ENCODE data around the gene EYS. TPM values are rescaled to one million over a fixed set of nuclear protein-coding genes. Genes with fewer than 3 reads are reported as not detected.
A peak's percentile ranks its signal among the peaks of the same experiment; 100 is the strongest.

Gene EYS
- total and polyA plus RNA-seq, 3 experiments from 2014 or later, result not detected

GRCh38 chr6:65081756-65082155, 625.3 kb downstream of the EYS start:
- H3K27ac ChIP-seq (ENCODE audit: low read depth, low read length), result no peak overlapping the region
- no peaks in the 10 kb centered on the region for H3K9me3 ChIP-seq (ENCODE audit: low read length)
- POLR2A ChIA-PET, result no interaction called here
- Mint-ChIP-seq H3K4me3 (no peak overlapping the region), H3K36me3 (no peaks in the 10 kb centered on the region), H3K27ac (no peak overlapping the region), H3K4me1 (no peaks in the 10 kb centered on the region), H3K27me3 (no peaks in the 10 kb centered on the region), H3K9me3 (peaks cover 4 to 23% (median 9%) of the 10 kb centered on the region in 5 donors)
- no peaks in the 10 kb centered on the region for H3K27me3 ChIP-seq (ENCODE audit: insufficient read depth, low read length, poor library complexity, severe bottlenecking)
- H3K36me3 ChIP-seq (ENCODE audit: insufficient read depth, low read length), result no peaks in the 10 kb centered on the region
- CTCF ChIA-PET, result no interaction called here
- no peak overlapping the region for H3K4me3 ChIP-seq (ENCODE audit: low read length)
- H3K4me1 ChIP-seq (ENCODE audit: insufficient read depth, low read length), result no peaks in the 10 kb centered on the region
- no peak for DNase-seq

GRCh38 chr6:65075705-65076230, 631.3 kb downstream of the EYS start:
- POLR2A ChIA-PET, result no interaction called here

GRCh38 chr6:65072500-65072899, 634.5 kb downstream of the EYS start:
- CTCF ChIA-PET, result no interaction called here
- POLR2A ChIA-PET, result no interaction called here
- H3K27me3 ChIP-seq (ENCODE audit: insufficient read depth, low read length, poor library complexity, severe bottlenecking), result no peaks in the 10 kb centered on the region
- no peak overlapping the region for H3K4me3 ChIP-seq (ENCODE audit: low read length)
- no peak overlapping the region for H3K27ac ChIP-seq (ENCODE audit: low read depth, low read length)
- H3K9me3 ChIP-seq (ENCODE audit: low read length), result no peaks in the 10 kb centered on the region
- no peaks in the 10 kb centered on the region for H3K27me3 Mint-ChIP-seq
- no peak for DNase-seq
- H3K4me1 ChIP-seq (ENCODE audit: insufficient read depth, low read length), result no peaks in the 10 kb centered on the region
- no peaks in the 10 kb centered on the region for H3K36me3 ChIP-seq (ENCODE audit: insufficient read depth, low read length)
- peaks cover 5 to 36% (median 10%) of the 10 kb centered on the region in 5 donors for H3K9me3 Mint-ChIP-seq
- H3K4me1 Mint-ChIP-seq, result no peaks in the 10 kb centered on the region
- H3K4me3 Mint-ChIP-seq, result no peak overlapping the region
- H3K27ac Mint-ChIP-seq, result peak overlapping the region in 1 of 8 donors; percentile 34
- H3K36me3 Mint-ChIP-seq, result no peaks in the 10 kb centered on the region

More at GRCh38 chr6:65075705-65076230, 631.3 kb downstream of the EYS start:
- no peaks in the 10 kb centered on the region for H3K36me3 Mint-ChIP-seq
- H3K27me3 ChIP-seq (ENCODE audit: insufficient read depth, low read length, poor library complexity, severe bottlenecking), result no peaks in the 10 kb centered on the region
- CTCF ChIA-PET, result no interaction called here
- H3K4me3 ChIP-seq (ENCODE audit: low read length), result no peak overlapping the region
- no peaks in the 10 kb centered on the region for H3K4me1 ChIP-seq (ENCODE audit: insufficient read depth, low read length)
- no peaks in the 10 kb centered on the region for H3K4me1 Mint-ChIP-seq
- no peak overlapping the region for H3K4me3 Mint-ChIP-seq
- no peaks in the 10 kb centered on the region for H3K36me3 ChIP-seq (ENCODE audit: insufficient read depth, low read length)
- no peaks in the 10 kb centered on the region for H3K9me3 ChIP-seq (ENCODE audit: low read length)
- no peaks in the 10 kb centered on the region for H3K27me3 Mint-ChIP-seq
- no peak overlapping the region for H3K27ac Mint-ChIP-seq
- no peak for DNase-seq
- no peak overlapping the region for H3K27ac ChIP-seq (ENCODE audit: low read depth, low read length)
- peaks cover 0 to 34% (median 10%) of the 10 kb centered on the region in 5 donors for H3K9me3 Mint-ChIP-seq

- H3K9me3 ChIP-seq (ENCODE audit: low read length), result no peaks in the 10 kb centered on the region
- no peaks in the 10 kb centered on the region for H3K27me3 ChIP-seq (ENCODE audit: insufficient read depth, low read length, poor library complexity, severe bottlenecking)
- H3K27ac ChIP-seq (ENCODE audit: low read depth, low read length), result no peak overlapping the region
- H3K36me3 ChIP-seq (ENCODE audit: insufficient read depth, low read length), result no peaks in the 10 kb centered on the region
- Mint-ChIP-seq H3K36me3 (no peaks in the 10 kb centered on the region), H3K4me1 (no peaks in the 10 kb centered on the region), H3K9me3 (peaks cover 5 to 40% (median 8%) of the 10 kb centered on the region in 5 donors), H3K4me3 (no peak overlapping the region), H3K27ac (no peak overlapping the region), H3K27me3 (no peaks in the 10 kb centered on the region)
- DNase-seq, result no peak
- ChIA-PET POLR2A (no interaction called here), CTCF (no interaction called here)
- no peak overlapping the region for H3K4me3 ChIP-seq (ENCODE audit: low read length)
- no peaks in the 10 kb centered on the region for H3K4me1 ChIP-seq (ENCODE audit: insufficient read depth, low read length)
These were observed 635.5 kb downstream of the EYS start for GRCh38 chr6:65071480-65071879.

- Mint-ChIP-seq H3K27ac (no peak overlapping the region), H3K9me3 (peaks cover 0 to 42% (median 4%) of the 10 kb centered on the region in 5 donors), H3K4me1 (no peaks in the 10 kb centered on the region), H3K27me3 (peaks cover 0 to 3% of the 10 kb centered on the region in 2 donors), H3K4me3 (no peak overlapping the region), H3K36me3 (no peaks in the 10 kb centered on the region)
- H3K36me3 ChIP-seq (ENCODE audit: insufficient read depth, low read length), result no peaks in the 10 kb centered on the region
- no peaks in the 10 kb centered on the region for H3K9me3 ChIP-seq (ENCODE audit: low read length)
- no peak overlapping the region for H3K4me3 ChIP-seq (ENCODE audit: low read length)
- POLR2A ChIA-PET, result no interaction called here
- H3K27ac ChIP-seq (ENCODE audit: low read depth, low read length), result no peak overlapping the region
- H3K27me3 ChIP-seq (ENCODE audit: insufficient read depth, low read length, poor library complexity, severe bottlenecking), result no peaks in the 10 kb centered on the region
- CTCF ChIA-PET, result no interaction called here
- DNase-seq, result no peak
- no peaks in the 10 kb centered on the region for H3K4me1 ChIP-seq (ENCODE audit: insufficient read depth, low read length)
These were observed 642.2 kb downstream of the EYS start for GRCh38 chr6:65064844-65065243.

DNA sequence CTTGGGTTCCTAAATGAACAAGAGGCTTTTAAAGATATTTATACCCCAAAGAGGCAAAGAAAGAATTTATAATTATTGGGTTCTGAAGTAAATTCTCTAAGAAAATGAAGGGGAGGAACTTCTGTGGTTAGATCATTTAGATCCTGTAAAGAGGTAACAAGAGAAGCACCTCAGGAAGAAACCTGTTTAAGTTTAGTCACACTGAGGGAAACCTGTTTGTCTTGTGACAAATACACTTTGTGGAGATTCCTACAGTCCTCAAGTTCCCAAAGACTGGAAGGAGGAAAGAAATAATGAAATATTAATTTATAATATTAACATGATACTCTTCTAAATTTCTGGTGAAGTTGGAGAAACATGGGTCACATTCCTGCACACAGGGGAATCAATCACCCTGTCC, 647.5 kb downstream of the EYS start:
- no peaks in the 10 kb centered on the region for H3K36me3 ChIP-seq (ENCODE audit: insufficient read depth, low read length)
- Mint-ChIP-seq H3K36me3 (no peaks in the 10 kb centered on the region), H3K9me3 (peaks cover 0 to 44% (median 3%) of the 10 kb centered on the region in 5 donors), H3K27ac (no peak overlapping the region), H3K4me1 (no peaks in the 10 kb centered on the region), H3K27me3 (peaks cover 0 to 4% of the 10 kb centered on the region in 2 donors), H3K4me3 (no peak overlapping the region)
- no peaks in the 10 kb centered on the region for H3K27me3 ChIP-seq (ENCODE audit: insufficient read depth, low read length, poor library complexity, severe bottlenecking)
- ChIA-PET CTCF (no interaction called here), POLR2A (no interaction called here)
- H3K9me3 ChIP-seq (ENCODE audit: low read length), result no peaks in the 10 kb centered on the region
- no peaks in the 10 kb centered on the region for H3K4me1 ChIP-seq (ENCODE audit: insufficient read depth, low read length)
- H3K27ac ChIP-seq (ENCODE audit: low read depth, low read length), result no peak overlapping the region
- no peak for DNase-seq
- no peak overlapping the region for H3K4me3 ChIP-seq (ENCODE audit: low read length)

- Mint-ChIP-seq H3K9me3 (peaks cover 0 to 26% (median 3%) of the 10 kb centered on the region in 5 donors), H3K4me1 (no peaks in the 10 kb centered on the region), H3K27ac (no peak overlapping the region), H3K36me3 (no peaks in the 10 kb centered on the region), H3K27me3 (peaks cover 0 to 4% of the 10 kb centered on the region in 2 donors), H3K4me3 (no peak overlapping the region)
- Histone ChIP-seq H3K27me3 (ENCODE audit: insufficient read depth, low read length, poor library complexity, severe bottlenecking) (no peaks in the 10 kb centered on the region), H3K36me3 (ENCODE audit: insufficient read depth, low read length) (no peaks in the 10 kb centered on the region), H3K9me3 (ENCODE audit: low read length) (no peaks in the 10 kb centered on the region), H3K4me1 (ENCODE audit: insufficient read depth, low read length) (no peaks in the 10 kb centered on the region), H3K27ac (ENCODE audit: low read depth, low read length) (no peak overlapping the region), H3K4me3 (ENCODE audit: low read length) (no peak overlapping the region)
- DNase-seq, result no peak
- ChIA-PET POLR2A (no interaction called here), CTCF (no interaction called here)
These were observed 651.5 kb downstream of the EYS start for GRCh38 chr6:65055545-65055944.

DNA sequence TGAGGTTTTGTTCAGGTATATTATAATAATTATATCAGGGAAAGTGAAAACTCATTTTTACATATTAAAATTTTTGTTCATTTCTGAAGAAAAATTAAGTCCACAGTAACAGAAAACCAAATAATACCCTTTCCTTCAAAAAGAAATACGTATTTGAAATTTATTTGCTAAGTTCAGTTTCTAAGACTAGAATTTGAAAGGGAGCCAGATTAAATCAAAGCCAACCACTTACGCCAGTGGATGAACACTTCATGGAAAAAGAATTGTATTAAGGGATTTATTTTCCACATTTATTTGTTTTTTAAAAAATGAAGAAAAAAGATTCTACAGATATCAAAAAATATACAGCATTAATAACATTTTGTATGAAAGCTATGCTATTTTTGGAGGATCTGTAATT, 654.4 kb downstream of the EYS start:
- H3K27ac ChIP-seq (ENCODE audit: low read depth, low read length), result no peak overlapping the region
- ChIA-PET CTCF (no interaction called here), POLR2A (no interaction called here)
- no peaks in the 10 kb centered on the region for H3K27me3 ChIP-seq (ENCODE audit: insufficient read depth, low read length, poor library complexity, severe bottlenecking)
- DNase-seq, result no peak
- H3K4me3 Mint-ChIP-seq, result no peak overlapping the region
- H3K4me1 Mint-ChIP-seq, result no peaks in the 10 kb centered on the region
- no peaks in the 10 kb centered on the region for H3K36me3 Mint-ChIP-seq
- H3K27ac Mint-ChIP-seq, result no peak overlapping the region
- no peaks in the 10 kb centered on the region for H3K36me3 ChIP-seq (ENCODE audit: insufficient read depth, low read length)
- no peaks in the 10 kb centered on the region for H3K9me3 ChIP-seq (ENCODE audit: low read length)
- H3K4me1 ChIP-seq (ENCODE audit: insufficient read depth, low read length), result no peaks in the 10 kb centered on the region
- H3K9me3 Mint-ChIP-seq, result peaks cover 0 to 31% (median 4%) of the 10 kb centered on the region in 5 donors
- no peaks in the 10 kb centered on the region for H3K27me3 Mint-ChIP-seq
- H3K4me3 ChIP-seq (ENCODE audit: low read length), result no peak overlapping the region

DNA sequence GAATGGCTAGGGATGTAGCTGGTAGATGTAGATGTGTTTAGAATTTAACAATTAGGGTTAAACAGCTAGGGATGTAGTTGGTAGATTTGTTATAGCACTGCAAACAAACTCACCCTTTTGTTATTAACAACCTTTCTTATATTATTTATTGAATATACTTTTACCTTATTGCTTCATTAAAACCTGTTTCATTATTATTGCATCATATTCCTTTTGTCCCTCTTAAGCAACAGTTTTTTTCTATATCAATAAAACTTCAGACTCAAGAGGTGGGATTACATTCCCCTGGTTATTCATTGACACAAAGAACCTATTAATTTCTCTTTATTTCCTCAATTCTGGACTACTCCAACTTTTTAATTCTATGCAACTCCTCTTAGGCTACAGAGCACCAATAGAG, 661.2 kb downstream of the EYS start:
- POLR2A ChIA-PET, result no interaction called here
- H3K36me3 Mint-ChIP-seq, result peaks cover 0 to 1% (median 0%) of the 10 kb centered on the region in 3 donors
- Histone ChIP-seq H3K27me3 (ENCODE audit: insufficient read depth, low read length, poor library complexity, severe bottlenecking) (no peaks in the 10 kb centered on the region), H3K9me3 (ENCODE audit: low read length) (no peaks in the 10 kb centered on the region), H3K27ac (ENCODE audit: low read depth, low read length) (no peak overlapping the region), H3K4me1 (ENCODE audit: insufficient read depth, low read length) (no peaks in the 10 kb centered on the region), H3K36me3 (ENCODE audit: insufficient read depth, low read length) (no peaks in the 10 kb centered on the region), H3K4me3 (ENCODE audit: low read length) (no peak overlapping the region)
- H3K4me3 Mint-ChIP-seq, result no peak overlapping the region
- CTCF ChIA-PET, result no interaction called here
- H3K9me3 Mint-ChIP-seq, result peaks cover 1 to 41% (median 11%) of the 10 kb centered on the region in 5 donors
- no peaks in the 10 kb centered on the region for H3K4me1 Mint-ChIP-seq
- H3K27me3 Mint-ChIP-seq, result no peaks in the 10 kb centered on the region
- H3K27ac Mint-ChIP-seq, result no peak overlapping the region
- DNase-seq, result no peak

Measured in CD8-positive, alpha-beta memory T cell (primary cell).